ENCODE measurements around the gene FAM174B. TPM values are rescaled to one million over a fixed set of nuclear protein-coding genes. Genes with fewer than 3 reads are reported as not detected.

FAM174B gene
- total RNA-seq (1 to 10 TPM; 3.4 to 3.6 TPM), total RNA-seq (1.7 to 19.0 (median 3.8) reads per million in 172 experiments)
- 2.2 TPM for polyA plus RNA-seq (2013, experiment 1 of 2)
- polyA plus RNA-seq (2013, experiment 2 of 2): 1.6 TPM

DNA sequence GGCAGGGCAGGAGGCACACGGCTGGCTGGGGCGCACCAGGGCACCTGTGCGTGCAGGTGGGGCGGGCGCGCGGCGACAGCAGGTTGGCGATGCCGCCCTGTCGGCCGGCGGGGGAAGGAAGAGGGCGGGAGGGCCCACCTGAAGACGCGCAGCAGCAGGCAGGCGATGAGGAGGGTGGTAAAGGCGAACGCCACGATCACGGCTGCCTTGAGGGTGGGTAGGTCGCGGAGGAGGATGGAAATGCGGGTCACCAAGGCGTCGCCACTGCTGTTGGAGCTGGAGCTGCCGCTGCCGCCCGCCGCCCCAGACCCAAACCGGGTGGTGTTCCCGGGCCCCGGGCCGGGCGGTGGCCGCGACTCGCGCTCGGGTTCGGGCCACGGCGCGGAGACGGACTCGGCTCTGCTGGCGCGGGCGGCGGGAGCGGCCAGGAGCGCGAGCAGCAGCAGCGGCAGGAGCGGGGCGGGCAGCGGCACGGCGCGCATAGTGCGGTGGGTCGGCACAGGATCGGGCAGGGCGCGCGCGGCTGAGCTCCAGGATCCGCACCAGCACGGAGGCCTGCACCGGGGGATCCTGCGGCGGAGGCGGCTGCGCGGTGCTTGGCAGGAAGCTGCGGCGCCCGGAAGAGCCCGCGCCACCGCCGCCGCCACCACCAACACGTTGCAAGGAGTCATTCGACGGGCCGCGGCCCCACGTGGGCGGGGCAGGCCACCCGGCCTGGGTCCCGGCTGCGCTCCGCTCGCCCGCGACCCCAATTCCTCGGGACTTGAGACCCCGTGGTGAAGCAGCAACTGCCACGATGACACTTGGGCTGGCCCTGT is at the start of gene FAM174B:
Gene FAM174B (minus strand): TSS at position 598 of the 818 bp plus-strand sequence.
- Mint-ChIP-seq H3K9me3 (no peaks in the 10 kb centered on the region), H3K27ac (no peak within 1 kb of the TSS), H3K4me1 (ENCODE audit: low read depth) (peaks cover 11% of the 10 kb centered on the region), H3K27me3 (peaks cover 46% of the 10 kb centered on the region), H3K4me3 (peak within 1 kb of the TSS; percentile 82), H3K36me3 (ENCODE audit: low read depth) (no peaks in the 10 kb centered on the region)
- H3K9me3 ChIP-seq (ENCODE audit: control insufficient read depth in 1 of 2, insufficient read depth in 1 of 2, low read length in 2 of 2): no peaks in the 10 kb centered on the region
- TF ChIP-seq, protein P1, sequence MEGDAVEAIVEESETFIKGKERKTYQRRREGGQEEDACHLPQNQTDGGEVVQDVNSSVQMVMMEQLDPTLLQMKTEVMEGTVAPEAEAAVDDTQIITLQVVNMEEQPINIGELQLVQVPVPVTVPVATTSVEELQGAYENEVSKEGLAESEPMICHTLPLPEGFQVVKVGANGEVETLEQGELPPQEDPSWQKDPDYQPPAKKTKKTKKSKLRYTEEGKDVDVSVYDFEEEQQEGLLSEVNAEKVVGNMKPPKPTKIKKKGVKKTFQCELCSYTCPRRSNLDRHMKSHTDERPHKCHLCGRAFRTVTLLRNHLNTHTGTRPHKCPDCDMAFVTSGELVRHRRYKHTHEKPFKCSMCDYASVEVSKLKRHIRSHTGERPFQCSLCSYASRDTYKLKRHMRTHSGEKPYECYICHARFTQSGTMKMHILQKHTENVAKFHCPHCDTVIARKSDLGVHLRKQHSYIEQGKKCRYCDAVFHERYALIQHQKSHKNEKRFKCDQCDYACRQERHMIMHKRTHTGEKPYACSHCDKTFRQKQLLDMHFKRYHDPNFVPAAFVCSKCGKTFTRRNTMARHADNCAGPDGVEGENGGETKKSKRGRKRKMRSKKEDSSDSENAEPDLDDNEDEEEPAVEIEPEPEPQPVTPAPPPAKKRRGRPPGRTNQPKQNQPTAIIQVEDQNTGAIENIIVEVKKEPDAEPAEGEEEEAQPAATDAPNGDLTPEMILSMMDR (IDR thresholded peaks at IDR 0.05): no peak
- ATAC-seq (ENCODE audit: poor library complexity): peak; percentile 69
- POLR2A ChIA-PET: no interaction called here
- no peaks in the 10 kb centered on the region for H3K36me3 ChIP-seq (ENCODE audit: insufficient read depth, low read length)
- intact Hi-C loops (cut with DNase I, micrococcal nuclease): no loop called here
- no peak within 1 kb of the TSS for H3K27ac ChIP-seq (ENCODE audit: low read depth in 1 of 2, low read length in 2 of 2)
- CTCF ChIA-PET: no interaction called here
- peak in 8 of 14 experiments; percentile 13 to 59 (median 40) for DNase-seq
- H3K4me1 ChIP-seq (ENCODE audit: insufficient read depth, low read length): peaks cover 7% of the 10 kb centered on the region
- H3K27me3 ChIP-seq (ENCODE audit: control insufficient read depth in 1 of 2, insufficient read depth in 2 of 2, low read length in 2 of 2): peaks cover 19 to 25% of the 10 kb centered on the region in 2 experiments
- H3K4me3 ChIP-seq (ENCODE audit: low read length): peak within 1 kb of the TSS; percentile 24

DNA sequence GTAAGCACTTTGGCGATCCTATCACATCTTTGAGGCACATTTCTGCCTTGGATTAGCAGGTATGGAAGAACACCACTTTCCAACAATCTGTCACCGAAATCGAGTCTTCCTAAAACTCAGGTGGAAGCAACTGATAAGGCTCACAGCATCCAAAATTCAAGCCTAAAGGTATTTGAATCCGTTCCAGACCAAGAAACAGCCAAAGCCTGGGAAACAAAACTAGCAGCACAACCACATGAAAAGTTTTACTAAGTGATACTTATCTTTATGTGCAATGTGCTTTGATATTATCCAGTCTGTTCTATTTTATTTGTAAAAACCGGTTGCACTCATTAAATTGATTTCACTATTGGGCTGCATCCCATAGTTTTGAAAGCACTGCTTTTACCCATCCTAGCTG is 40.5 kb upstream of the FAM174B start:
- Histone ChIP-seq H3K27me3 (ENCODE audit: control insufficient read depth in 1 of 2, insufficient read depth in 2 of 2, low read length in 2 of 2) (peaks cover 0 to 4% of the 10 kb centered on the region in 2 experiments), H3K36me3 (ENCODE audit: insufficient read depth, low read length) (no peaks in the 10 kb centered on the region), H3K4me1 (ENCODE audit: insufficient read depth, low read length) (no peaks in the 10 kb centered on the region), H3K27ac (ENCODE audit: low read depth in 1 of 2, low read length in 2 of 2) (no peak overlapping the region), H3K9me3 (ENCODE audit: control insufficient read depth in 1 of 2, insufficient read depth in 1 of 2, low read length in 2 of 2) (no peaks in the 10 kb centered on the region), H3K4me3 (ENCODE audit: low read length) (no peak overlapping the region)
- intact Hi-C loops (cut with DNase I, micrococcal nuclease): no loop called here
- Mint-ChIP-seq H3K36me3 (ENCODE audit: low read depth) (no peaks in the 10 kb centered on the region), H3K4me1 (ENCODE audit: low read depth) (no peaks in the 10 kb centered on the region), H3K9me3 (no peaks in the 10 kb centered on the region), H3K27me3 (peaks cover 5% of the 10 kb centered on the region), H3K27ac (no peak overlapping the region), H3K4me3 (no peak overlapping the region)
- TF ChIP-seq, protein P1 (IDR thresholded peaks at IDR 0.05): no peak
- ChIA-PET CTCF (no interaction called here), POLR2A (no interaction called here)
- ATAC-seq (ENCODE audit: poor library complexity) (no peak), DNase-seq (no peak)

GRCh38 chr15:92693691-92694331 is 38.2 kb upstream of the FAM174B start:
- POLR2A ChIA-PET: no interaction called here
- intact Hi-C loops (cut with DNase I, micrococcal nuclease): no loop called here
- no peak overlapping the region for H3K4me3 Mint-ChIP-seq

More at GRCh38 chr15:92693691-92694331, 38.2 kb upstream of the FAM174B start:
- Histone ChIP-seq H3K4me3 (ENCODE audit: low read length) (no peak overlapping the region), H3K9me3 (ENCODE audit: control insufficient read depth in 1 of 2, insufficient read depth in 1 of 2, low read length in 2 of 2) (peaks cover under 1 to 3% of the 10 kb centered on the region in 2 experiments), H3K36me3 (ENCODE audit: insufficient read depth, low read length) (no peaks in the 10 kb centered on the region), H3K4me1 (ENCODE audit: insufficient read depth, low read length) (no peaks in the 10 kb centered on the region), H3K27me3 (ENCODE audit: control insufficient read depth in 1 of 2, insufficient read depth in 2 of 2, low read length in 2 of 2) (peaks cover 0 to under 1% of the 10 kb centered on the region in 2 experiments), H3K27ac (ENCODE audit: low read depth in 1 of 2, low read length in 2 of 2) (no peak overlapping the region)
- DNase-seq: no peak
- no peaks in the 10 kb centered on the region for H3K4me1 Mint-ChIP-seq (ENCODE audit: low read depth)
- peaks cover 4% of the 10 kb centered on the region for H3K27me3 Mint-ChIP-seq
- H3K27ac Mint-ChIP-seq: no peak overlapping the region
- TF ChIP-seq, protein P1 (IDR thresholded peaks at IDR 0.05): no peak
- no peaks in the 10 kb centered on the region for H3K9me3 Mint-ChIP-seq
- H3K36me3 Mint-ChIP-seq (ENCODE audit: low read depth): no peaks in the 10 kb centered on the region
- CTCF ChIA-PET: no interaction called here
- ATAC-seq (ENCODE audit: poor library complexity): no peak

Data from CD4-positive, alpha-beta T cell (primary cell).